ENCODE data around the gene UBR7.

DNA sequence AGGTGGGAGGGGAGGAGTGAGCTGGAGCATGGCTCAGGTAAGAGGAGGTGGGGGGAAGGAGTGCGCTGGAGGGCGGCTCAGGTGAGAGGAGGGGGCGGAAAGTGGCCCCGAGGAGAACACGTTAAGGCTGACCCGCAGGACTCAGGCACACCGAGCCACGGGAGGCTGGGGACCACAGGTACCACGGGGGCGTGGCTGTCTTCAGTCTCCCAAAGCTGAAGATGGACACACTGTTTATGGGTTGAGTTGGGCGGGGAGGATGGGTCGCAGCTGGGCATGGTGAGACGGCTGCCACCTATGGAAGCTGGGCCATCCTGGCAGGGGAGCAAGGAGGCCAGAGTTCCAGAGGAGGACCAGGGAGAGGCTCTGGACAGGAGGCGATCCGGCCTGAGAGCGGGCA is 23.5 kb downstream of the UBR7 start:
- TF ChIP-seq EZH2phosphoT487 (IDR thresholded peaks at IDR 0.05; ENCODE audit: borderline replicate concordance, low read depth, low read length), result no peak
- TF ChIP-seq, protein P1, sequence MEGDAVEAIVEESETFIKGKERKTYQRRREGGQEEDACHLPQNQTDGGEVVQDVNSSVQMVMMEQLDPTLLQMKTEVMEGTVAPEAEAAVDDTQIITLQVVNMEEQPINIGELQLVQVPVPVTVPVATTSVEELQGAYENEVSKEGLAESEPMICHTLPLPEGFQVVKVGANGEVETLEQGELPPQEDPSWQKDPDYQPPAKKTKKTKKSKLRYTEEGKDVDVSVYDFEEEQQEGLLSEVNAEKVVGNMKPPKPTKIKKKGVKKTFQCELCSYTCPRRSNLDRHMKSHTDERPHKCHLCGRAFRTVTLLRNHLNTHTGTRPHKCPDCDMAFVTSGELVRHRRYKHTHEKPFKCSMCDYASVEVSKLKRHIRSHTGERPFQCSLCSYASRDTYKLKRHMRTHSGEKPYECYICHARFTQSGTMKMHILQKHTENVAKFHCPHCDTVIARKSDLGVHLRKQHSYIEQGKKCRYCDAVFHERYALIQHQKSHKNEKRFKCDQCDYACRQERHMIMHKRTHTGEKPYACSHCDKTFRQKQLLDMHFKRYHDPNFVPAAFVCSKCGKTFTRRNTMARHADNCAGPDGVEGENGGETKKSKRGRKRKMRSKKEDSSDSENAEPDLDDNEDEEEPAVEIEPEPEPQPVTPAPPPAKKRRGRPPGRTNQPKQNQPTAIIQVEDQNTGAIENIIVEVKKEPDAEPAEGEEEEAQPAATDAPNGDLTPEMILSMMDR (conservative IDR thresholded peaks at IDR 0.05; ENCODE audit: low read length), result no peak
